Measurements from ENCODE around the gene EFNA5. TPM values are rescaled to one million over a fixed set of nuclear protein-coding genes. Genes with fewer than 3 reads are reported as not detected.

EFNA5 gene
- total and polyA plus RNA-seq, 2 of the 8 experiments (the other 6 are each of a cell fraction or from before 2014, with no cell fraction given), result 9.6 to 21.8 TPM

DNA sequence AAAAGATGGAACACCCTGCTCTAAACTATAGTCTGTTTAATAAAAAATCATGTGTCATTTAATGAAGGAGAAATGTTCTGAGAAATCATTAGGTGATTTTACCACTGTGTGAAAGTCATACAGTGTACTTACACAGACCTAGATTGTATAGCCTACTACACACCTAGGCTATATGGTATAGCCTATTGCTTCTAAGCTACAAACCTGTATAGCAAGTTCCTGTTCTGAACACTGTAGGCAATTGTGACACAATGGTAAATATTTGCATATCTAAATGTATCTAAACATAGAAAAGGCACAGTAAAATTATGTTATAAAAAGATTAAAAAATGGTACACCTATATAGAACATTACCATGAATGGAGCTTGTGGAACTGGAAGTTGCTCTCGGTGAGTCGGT lies 40.6 kb downstream of the EFNA5 start (continued):
- TF ChIP-seq, protein P1, sequence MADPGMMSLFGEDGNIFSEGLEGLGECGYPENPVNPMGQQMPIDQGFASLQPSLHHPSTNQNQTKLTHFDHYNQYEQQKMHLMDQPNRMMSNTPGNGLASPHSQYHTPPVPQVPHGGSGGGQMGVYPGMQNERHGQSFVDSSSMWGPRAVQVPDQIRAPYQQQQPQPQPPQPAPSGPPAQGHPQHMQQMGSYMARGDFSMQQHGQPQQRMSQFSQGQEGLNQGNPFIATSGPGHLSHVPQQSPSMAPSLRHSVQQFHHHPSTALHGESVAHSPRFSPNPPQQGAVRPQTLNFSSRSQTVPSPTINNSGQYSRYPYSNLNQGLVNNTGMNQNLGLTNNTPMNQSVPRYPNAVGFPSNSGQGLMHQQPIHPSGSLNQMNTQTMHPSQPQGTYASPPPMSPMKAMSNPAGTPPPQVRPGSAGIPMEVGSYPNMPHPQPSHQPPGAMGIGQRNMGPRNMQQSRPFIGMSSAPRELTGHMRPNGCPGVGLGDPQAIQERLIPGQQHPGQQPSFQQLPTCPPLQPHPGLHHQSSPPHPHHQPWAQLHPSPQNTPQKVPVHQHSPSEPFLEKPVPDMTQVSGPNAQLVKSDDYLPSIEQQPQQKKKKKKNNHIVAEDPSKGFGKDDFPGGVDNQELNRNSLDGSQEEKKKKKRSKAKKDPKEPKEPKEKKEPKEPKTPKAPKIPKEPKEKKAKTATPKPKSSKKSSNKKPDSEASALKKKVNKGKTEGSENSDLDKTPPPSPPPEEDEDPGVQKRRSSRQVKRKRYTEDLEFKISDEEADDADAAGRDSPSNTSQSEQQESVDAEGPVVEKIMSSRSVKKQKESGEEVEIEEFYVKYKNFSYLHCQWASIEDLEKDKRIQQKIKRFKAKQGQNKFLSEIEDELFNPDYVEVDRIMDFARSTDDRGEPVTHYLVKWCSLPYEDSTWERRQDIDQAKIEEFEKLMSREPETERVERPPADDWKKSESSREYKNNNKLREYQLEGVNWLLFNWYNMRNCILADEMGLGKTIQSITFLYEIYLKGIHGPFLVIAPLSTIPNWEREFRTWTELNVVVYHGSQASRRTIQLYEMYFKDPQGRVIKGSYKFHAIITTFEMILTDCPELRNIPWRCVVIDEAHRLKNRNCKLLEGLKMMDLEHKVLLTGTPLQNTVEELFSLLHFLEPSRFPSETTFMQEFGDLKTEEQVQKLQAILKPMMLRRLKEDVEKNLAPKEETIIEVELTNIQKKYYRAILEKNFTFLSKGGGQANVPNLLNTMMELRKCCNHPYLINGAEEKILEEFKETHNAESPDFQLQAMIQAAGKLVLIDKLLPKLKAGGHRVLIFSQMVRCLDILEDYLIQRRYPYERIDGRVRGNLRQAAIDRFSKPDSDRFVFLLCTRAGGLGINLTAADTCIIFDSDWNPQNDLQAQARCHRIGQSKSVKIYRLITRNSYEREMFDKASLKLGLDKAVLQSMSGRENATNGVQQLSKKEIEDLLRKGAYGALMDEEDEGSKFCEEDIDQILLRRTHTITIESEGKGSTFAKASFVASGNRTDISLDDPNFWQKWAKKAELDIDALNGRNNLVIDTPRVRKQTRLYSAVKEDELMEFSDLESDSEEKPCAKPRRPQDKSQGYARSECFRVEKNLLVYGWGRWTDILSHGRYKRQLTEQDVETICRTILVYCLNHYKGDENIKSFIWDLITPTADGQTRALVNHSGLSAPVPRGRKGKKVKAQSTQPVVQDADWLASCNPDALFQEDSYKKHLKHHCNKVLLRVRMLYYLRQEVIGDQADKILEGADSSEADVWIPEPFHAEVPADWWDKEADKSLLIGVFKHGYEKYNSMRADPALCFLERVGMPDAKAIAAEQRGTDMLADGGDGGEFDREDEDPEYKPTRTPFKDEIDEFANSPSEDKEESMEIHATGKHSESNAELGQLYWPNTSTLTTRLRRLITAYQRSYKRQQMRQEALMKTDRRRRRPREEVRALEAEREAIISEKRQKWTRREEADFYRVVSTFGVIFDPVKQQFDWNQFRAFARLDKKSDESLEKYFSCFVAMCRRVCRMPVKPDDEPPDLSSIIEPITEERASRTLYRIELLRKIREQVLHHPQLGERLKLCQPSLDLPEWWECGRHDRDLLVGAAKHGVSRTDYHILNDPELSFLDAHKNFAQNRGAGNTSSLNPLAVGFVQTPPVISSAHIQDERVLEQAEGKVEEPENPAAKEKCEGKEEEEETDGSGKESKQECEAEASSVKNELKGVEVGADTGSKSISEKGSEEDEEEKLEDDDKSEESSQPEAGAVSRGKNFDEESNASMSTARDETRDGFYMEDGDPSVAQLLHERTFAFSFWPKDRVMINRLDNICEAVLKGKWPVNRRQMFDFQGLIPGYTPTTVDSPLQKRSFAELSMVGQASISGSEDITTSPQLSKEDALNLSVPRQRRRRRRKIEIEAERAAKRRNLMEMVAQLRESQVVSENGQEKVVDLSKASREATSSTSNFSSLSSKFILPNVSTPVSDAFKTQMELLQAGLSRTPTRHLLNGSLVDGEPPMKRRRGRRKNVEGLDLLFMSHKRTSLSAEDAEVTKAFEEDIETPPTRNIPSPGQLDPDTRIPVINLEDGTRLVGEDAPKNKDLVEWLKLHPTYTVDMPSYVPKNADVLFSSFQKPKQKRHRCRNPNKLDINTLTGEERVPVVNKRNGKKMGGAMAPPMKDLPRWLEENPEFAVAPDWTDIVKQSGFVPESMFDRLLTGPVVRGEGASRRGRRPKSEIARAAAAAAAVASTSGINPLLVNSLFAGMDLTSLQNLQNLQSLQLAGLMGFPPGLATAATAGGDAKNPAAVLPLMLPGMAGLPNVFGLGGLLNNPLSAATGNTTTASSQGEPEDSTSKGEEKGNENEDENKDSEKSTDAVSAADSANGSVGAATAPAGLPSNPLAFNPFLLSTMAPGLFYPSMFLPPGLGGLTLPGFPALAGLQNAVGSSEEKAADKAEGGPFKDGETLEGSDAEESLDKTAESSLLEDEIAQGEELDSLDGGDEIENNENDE (IDR thresholded peaks at IDR 0.05; ENCODE audit: insufficient replicate concordance, low read length), result no peak
- TF ChIP-seq KDM1A (IDR thresholded peaks at IDR 0.05; ENCODE audit: borderline replicate concordance, low read length) (no peak), NANOG (IDR thresholded peaks at IDR 0.05; ENCODE audit: insufficient read depth, low read depth, low read length, poor library complexity, severe bottlenecking) (no peak)

Measured in H1 (cell line).